ENCODE measurements around the gene AP3B1.

GRCh38 chr5:78328585-78329173 lies 34.2 kb upstream of the AP3B1 start:
- TF ChIP-seq CTCF (IDR thresholded peaks at IDR 0.05; ENCODE audit: low read depth, low read length) (no peak), EZH2phosphoT487 (IDR thresholded peaks at IDR 0.05; ENCODE audit: low read depth) (no peak)

All from OCI-LY3 (cell line).